Stimulated activated CD4-positive, alpha-beta T cell treated with anti-CD3 and anti-CD28 coated beads, Interleukin-1b, Interleukin-23, amount 100 ng/mL, for 1 hour (primary cell): ENCODE data around the gene PBX3.

Experiments
- DNase-seq, 2 donors: peaks; one replicate each; pipeline ENCODE4 v3.0.0-alpha.2; 2020; ENCODE audit warnings: low read depth in 2 of 2

PBX3 gene

DNA sequence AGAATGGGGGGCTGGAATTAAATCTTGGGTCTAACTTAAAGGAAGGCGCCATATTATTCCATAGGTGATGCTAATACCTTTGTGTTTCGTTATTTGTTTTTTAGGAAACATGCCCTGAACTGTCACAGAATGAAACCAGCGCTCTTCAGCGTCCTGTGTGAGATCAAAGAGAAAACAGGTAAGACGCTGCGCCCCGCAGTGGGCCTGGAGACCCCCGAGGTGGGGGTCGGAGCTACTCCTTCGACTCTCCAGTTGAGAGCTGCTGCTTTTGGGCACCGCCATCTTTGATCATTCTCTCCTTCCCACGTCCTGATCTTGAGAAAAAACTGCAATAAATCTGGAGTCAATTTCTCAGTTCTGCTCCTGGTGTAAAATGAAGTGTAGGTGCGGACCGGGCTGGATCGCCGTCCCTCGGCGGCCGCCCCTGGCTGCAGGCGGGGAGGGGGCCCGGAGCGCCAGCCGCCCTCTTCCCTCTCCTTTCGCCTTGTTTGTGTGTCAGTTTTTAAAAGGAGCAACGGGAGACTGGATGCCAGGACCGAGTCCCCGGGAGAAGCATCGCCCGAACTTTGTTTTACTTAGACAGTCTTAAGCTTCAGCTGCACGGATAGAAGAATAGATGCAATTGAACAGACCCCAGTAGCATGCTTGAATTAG, 1.4 kb downstream of the PBX3 start:
- no peak for DNase-seq

DNA sequence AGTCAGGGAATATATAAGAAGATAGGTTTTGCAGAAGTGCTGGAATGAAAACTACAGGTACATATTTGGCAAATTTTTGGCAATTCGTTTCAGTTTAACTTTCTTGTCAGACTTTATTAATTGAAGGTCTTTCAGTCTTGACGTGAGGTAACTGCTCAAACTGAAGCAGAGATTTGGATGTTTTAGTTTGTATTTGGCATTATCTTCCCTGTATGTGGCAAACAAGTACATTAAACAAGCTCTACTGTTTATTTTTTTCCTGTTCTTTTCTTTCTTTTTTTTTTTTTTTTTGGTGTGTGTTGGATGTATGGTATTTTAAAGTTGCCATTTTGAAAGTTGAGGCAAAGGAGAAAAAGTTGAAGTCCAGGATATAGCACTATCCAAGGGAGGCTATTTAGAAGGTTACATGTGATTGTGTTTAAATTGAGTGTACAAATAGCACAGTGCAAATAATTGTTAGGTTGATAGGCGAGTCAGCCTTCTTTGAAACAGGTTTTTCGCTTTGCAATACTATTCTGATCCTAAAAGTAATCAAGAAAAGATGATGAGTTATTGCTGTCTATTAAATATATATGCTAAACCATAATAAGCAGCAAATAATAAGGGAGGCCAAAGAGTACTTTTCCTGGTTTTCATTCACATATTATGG, 2.2 kb downstream of the PBX3 start:
- DNase-seq, result no peak

DNA sequence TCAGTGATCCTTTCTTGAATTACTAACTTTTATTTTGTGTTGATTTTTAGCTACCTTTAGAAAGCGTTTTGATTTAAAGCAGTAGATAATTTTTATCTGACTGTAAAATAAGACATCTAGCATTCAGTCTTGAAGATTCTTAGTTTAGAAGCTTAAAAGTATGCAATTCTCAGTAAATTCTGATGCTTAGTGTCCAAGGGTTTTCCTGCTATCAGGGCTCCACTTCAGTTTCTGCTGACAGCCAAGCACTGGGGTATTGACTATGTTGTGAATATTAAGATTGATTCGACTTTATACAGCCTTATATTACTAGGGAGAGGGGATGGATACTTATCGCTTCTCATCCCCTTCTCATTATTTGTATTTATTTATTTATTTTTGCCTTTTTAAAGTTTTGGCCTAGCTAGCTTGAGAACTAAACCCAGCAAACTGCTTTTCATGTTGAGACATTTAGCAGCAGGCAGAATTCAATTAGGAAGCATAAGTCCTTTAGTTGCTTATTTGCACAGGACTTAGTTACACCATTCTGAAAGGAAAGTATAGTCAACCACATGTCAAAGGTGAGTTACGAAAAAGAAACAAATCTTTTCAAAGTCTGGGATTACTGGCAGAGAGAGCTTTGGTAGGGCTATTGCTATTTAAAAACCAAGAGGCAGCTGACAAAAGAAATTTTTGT, 2.9 kb downstream of the PBX3 start:
- DNase-seq, result no peak

DNA sequence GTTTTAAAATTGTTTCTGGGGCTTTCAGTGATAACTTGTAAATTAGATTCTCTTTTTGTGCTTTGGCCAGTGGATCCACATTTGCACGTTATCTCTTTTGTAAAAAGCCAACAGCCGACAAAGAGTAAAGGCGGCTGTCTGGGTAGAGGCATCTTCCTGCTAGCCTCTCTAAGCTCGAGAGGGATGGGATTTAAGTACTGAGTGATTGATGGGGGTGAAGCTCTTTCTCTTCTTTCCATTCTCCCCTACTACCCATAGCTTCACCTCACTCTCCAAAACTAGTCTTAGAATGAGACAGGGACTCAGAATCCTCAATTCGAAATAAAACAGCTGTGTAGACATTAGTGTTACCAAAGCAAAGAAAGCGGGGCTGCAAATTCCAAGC, 3.4 kb downstream of the PBX3 start:
- no peak for DNase-seq

DNA sequence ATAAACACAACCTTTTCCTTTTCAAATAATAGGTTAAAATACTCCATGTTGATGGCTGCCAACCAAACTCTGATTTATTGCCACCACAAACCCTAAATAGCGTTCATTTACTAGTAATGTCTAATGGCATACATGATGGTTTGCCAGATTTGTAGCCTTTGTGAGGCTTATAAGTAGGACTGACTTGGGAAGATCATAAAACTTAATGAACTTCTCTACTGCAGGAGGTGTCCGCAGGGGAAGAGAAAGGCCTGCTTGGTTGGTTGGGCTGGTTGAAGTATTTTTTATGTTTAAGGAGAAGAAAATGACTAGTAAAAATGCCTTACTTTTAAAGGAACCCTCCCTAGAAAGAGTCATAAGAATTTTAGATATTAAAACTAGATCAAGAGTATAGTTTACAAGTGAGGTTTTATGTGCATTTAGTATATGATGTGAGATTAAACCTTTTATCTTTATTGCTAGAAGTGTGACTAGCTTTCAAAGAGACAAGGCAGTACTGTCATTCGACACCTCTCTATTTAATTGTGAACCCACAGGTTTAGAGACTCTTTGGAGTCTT, 5.0 kb downstream of the PBX3 start:
- no peak for DNase-seq

DNA sequence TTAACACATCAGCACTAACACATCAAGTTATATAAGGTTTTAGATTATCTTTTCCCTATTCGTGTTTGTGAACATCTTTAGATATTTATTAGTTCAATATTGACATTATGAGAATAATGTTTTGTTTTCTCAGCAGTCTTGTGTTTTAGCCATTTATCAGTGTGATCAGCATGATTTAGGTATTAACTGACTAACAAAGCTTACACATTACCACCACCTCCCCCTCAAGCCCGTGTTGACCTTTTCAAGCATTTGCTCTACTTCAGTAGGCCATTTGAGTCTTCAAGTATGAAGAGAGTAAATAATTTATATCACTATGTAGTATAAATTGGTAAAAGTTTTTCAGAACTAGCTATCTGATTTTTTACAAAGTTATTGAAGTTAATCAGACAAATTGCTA, 6.9 kb downstream of the PBX3 start:
- DNase-seq, result no peak

DNA sequence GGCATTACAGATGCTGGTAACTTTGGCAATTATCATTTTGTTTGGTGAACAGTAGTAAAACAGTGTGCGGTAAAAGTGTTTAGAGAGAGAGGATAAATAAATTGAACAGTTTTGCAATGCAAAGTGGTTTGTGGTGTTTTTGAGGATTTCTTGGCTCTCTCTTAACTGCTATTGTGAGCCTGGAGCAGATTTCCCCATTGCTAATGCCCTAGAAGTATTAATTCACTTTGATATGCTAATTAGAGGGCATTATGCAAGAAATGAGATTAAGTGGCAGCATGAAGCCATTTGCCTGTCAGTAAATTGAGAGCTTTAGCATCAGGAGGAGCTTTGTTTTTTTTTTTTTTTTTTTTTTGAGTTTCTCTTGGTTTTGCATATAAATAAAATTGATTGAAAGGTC, 8.2 kb downstream of the PBX3 start:
- DNase-seq, result no peak

DNA sequence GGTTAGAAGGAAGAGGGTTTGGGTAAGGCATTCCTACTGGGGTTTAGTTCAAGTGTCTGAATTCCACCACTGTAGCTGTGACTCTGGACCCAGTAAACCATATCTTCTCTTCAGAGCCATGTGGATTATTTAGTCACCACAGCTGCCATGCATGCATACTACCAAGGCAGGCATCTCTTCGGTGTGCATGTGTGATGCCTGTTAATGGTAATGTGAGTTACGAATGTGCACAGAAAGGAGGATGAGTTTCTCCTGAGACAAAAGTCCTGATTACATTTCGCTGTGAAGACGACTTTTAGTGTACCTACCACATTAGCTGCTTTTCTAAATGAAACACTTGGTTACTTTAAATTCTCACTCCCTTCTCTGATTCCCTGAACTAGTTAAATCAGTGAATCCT, 9.3 kb downstream of the PBX3 start:
- DNase-seq, result no peak

DNA sequence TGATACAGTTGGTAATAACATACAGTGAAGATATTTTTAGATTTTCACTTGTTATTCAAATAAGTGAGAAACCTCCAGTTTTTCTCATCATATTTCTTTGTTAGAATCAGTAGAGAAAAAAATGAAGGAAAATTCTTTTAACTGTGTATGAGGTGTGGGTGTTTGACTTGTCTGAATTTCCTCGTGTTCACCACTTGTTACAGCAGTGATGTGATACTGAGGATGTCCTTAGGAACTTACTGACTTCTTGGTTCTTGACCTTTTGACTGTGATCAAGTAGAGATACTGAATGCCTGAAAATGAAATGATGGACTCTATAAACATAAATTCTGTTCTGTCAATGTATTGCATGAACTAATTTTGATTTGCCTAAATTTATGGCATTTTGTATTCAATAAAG, 10.7 kb downstream of the PBX3 start:
- no peak for DNase-seq

DNA sequence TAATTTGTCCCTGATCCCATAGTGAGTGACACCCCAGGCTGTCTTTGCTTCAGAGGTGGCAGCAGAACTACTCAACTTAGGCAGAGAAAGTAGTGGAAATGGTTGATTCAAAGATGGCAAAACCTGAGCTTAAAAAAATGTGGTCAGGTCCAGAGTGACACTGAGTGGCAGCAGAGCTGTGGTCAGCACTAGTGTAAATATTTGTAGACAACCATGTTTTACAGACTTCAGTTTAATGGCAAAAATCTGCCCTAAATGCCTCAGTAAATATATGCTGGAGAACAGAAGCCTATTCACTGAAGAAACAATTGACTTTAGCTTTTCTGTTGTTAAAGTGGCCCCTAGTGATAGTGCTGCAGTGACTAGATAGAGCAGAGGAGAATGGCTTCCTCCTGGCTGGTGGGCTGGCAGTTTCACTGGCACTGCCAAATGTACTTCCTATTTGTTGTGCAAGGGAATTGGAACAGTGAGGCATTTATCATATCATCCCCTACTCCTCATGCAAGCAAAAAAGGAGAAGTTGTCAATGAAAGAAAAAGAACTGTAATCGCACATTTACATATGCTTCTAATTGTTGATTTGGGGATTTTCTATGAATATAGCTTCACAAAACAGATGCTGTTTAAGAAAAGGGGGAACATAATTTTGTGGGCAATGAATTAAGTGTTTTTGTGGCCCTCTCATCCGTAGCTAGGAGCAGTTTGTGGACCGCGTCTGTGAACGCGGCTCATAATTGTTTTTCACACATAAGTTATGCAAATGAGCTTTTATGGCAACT, 12.0 kb downstream of the PBX3 start:
- no peak for DNase-seq

DNA sequence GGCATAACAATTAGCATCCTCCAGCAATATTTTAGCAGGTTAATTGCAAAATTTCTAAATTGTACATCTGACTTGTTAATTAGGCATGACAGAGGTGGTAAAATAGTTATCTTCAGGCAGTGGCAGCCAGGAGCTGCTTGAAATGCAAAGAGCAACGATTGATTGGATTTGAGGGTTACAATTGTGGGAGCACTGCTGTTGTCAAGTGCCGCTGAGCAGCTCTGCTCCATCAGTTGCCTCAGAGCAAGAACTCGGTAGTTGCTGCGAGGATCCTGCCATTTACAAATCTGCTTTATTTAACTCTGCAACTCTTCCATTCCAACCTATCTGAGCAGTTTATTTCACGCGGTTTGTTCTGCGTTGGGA, 12.6 kb downstream of the PBX3 start:
- no peak for DNase-seq

DNA sequence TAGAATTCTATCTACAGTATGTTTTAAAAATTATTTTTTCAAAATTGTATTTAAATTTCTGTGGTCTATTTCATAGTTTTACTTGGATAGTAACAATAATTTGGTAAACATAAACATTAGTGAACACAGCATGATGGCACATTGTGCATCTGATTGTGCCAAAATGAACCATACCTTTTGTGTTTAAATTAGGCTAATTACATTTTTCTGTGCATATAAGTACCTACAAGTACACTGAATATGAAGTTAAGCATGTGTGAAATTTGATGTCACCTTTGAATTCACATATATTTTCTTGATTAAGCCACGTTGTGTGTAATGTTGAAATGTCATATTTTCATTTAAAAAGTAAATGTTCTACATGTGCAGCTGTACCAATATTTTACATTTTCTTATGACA, 13.4 kb downstream of the PBX3 start:
- no peak for DNase-seq

DNA sequence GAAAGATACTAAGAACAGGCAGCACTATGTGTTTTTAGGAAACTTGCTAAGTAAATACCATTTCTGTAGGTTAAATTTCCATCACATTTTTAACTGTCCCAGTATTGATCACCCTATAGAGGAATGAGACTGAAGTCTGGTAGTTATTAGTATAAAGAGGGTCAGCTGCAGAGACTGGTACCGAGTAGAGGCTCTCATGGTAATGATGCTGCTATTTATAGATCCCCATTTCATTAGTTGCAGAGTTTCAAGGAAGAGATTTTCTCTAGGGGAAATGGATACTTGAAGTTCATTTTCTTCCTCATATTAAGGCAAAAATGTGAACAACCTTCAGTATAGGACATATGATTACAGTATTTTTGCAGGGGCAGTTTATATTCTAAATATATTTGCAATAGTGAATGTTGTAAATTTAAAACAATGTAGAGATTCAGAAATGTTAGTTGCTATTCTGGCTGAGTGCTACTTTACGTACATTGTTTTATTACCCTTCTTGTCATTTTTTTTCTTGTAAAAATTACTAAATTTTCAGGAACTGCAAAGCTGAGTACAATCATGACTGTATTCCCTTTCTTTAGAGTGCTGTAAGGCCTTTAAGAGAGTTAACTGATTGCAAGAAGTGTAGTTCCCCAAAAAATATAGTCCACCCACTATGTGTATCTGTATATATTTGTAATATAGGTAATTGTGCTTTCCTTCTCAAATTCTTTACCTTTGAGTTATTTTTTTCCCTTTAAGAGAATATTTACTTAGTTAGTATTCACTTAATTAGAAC, 14.7 kb downstream of the PBX3 start:
- no peak for DNase-seq

DNA sequence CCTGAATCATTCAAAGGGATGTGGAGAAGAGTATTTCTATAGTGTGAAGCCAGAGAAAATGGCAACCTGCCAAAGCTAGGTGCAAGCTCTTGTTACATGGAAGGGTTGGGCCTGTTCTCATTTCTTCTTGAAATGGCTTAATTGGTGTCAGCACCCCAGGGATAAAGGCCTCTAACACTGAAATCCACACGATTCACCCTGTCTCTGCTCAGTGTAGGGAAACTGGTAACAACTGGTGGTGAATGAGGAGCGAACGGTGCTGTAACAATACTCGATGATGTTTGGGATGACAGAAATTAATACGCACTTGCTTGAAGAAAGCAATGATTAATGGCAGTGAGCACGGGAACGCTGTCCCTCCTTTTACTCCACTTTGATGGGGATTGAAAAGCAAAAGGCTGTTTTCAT, 16.2 kb downstream of the PBX3 start:
- DNase-seq, result no peak

DNA sequence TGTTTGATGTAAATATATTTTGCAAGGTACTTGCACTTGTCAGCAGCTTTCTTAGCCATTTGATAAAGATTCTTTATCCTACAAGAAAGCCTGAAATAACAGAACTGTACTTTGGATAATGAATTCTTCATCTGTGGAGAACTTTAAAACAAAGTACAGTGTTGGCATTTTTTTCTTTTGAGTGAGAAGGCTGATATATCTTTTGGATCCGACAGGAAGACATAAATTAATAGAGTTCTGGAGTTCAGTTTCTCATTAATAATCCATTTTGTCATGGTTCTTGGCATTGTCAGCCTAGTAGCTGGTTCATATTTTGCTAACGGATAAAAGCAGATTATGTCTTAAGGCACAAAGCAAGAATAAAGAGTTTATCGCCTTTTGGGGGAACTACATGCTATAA, 17.0 kb downstream of the PBX3 start:
- no peak for DNase-seq

DNA sequence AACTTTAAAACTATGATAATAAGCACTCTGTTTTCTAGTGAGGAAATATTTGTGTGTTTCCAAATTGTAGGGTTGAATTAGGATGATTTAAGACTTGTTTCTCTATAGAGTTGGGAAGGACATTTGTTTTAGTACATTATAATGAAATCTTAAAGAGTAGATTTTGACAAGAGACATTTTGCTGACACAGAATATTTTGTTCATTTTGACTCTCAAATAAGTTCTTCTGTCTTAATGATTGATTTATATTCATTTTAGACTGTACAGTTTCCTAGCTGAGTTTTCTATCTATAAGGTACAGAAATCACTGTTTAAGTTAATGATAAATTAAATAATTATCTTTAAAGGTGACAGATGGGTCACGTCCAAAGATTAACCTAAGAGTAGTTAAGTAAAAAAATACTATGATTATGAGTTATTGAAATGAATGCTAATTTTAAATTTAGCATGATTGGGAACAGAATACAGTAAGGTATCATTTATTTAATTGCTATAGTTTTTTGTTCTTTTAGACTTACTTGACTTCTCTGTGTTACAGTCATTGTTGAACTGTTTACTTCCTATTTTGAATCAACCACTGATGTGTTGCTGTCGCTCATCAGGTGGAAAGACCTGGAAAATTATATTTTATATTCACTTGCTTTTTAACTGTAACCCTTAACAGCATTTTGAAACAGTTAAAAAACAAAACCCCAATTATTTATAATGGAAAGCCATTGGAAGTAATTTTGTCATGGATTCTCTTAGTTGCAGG, 19.5 kb downstream of the PBX3 start:
- no peak for DNase-seq

DNA sequence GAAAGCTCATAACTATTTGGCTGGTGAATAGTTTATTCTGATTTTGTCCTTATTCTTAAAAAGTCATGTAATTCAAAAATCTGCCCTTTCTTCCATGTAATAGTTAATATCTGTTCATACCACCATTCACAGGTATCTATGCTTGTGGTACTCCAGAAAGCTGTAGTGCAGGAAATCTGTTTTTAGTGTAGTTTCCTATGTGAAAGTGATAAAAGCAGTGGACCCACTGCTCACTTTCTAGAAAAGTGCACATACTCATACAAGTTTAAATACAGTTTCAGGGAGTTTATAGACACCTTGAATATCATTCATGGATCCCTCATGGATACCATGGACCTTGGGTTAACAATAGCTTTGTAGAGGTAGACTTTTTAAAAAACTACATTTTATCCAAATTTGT, 20.2 kb downstream of the PBX3 start:
- no peak for DNase-seq

DNA sequence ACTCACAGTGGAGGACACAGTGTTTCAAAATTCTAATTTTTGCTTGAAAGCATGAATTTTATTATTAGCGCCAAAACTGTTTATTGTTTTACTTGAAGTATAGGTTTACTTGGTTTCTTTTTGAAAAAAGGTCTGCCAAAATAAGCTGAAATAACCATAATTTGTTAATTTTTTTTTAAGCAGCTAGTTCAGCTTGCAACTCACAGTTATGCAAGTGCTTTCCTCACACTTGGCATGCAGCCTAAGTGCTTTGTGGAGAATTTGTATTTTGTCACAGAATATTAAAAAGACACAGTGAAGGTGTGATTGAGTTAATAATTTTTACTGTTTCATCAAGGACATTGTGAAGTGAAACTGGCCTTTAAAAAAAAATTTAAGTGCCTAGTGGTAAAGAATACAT, 21.6 kb downstream of the PBX3 start:
- no peak for DNase-seq

DNA sequence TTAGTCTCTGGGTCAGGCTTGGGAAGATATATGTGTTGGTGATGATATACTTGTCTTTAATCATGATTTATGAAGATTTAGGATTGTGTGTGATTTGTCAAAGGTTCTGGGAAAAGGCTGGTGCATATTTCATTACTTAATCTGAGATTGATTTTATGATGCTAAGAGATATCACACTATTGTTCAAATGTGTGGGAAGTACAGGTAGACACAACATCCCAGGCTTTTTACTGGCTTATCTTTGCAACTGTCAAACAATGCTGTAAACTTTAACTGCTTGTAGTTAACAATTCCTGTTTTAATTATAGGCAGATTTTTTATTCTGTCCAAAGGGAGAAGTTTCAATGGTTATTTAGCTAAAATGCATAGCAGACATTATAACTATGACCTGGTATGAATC, 23.9 kb downstream of the PBX3 start:
- DNase-seq, result no peak

DNA sequence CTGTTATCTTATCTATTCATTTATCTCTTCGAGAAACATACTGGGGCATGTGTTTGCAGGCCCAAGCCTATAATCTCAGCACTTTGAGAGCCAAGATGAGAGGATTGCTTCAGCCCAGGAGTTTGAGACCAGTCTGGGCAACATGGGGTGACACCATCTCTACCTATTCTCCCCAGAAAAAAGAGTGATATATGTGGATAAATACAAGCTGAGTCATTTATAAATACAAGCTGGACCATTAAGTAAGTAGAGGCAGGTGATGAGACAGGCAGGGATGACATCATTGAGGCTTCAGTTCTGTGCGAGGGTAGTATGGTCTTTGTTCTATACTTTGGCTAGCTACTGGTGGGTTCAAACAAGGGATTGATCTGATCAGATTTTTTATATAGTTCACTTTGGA, 25.6 kb downstream of the PBX3 start:
- no peak for DNase-seq

DNA sequence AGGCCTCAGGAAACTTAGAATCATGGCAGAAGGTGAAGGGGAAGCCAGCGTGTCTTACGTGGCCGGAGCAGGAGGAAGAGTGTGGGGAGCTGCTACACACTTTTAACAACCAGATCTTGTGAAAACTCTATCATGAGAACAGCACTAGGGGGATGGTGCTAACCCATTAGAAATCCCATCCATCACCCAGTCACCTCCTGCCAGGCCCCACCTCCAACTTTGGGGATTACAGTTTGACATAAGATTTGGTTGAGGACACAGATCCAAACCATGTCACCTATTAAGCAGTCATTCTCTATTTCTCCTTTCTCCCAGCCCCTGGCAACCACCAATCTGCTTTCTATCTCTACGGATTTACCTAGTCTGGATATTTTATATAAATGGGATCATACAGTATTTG, 26.9 kb downstream of the PBX3 start:
- DNase-seq, result no peak
